Body of pancreas (tissue), 4 donors: Measurements from ENCODE around the gene HSP90AB1. TPM values are rescaled to one million over a fixed set of nuclear protein-coding genes. Genes with fewer than 3 reads are reported as not detected.

ENCODE experiments used
- ATAC-seq: fragments of 150-250 bp; one replicate; pipeline ENCODE4 v1.9.1; 2016
- DNase-seq, 4 donors: peaks; one replicate each; pipeline ENCODE4 v3.0.0-alpha.2; 2019
- H3K27ac ChIP-seq, 4 donors: fragments of 200-600 bp; sonication (generic); 1 replicate in 3 of 4; 2 replicates in 1 of 4; pipeline versions ENCODE4 v1.5.1 to v1.6.1; 2016 to 2019; ENCODE audit warnings: mild to moderate bottlenecking in 1 of 4, mixed read lengths in 1 of 4, moderate library complexity in 1 of 4
- H3K27me3 ChIP-seq, 2 donors: fragments of 200-600 bp; sonication (generic); one replicate each; pipeline ENCODE4 v1.6.0; 2016; ENCODE audit warnings: mild to moderate bottlenecking in 1 of 2
- H3K36me3 ChIP-seq, 2 donors: fragments of 200-600 bp; sonication (generic); replicated peaks in 1 of 2; 2 replicates each; pipeline ENCODE4 v1.5.1; 2016; ENCODE audit warnings: low read depth in 2 of 2; ENCODE audit not compliant: insufficient read depth in 1 of 2
- H3K4me1 ChIP-seq: fragments of 200-600 bp; sonication (generic); one replicate; pipeline ENCODE4 v1.6.0; 2016
- H3K4me3 ChIP-seq, 2 donors: fragments of 200-600 bp; sonication (generic); 1 replicate in 1 of 2; 2 replicates in 1 of 2; pipeline ENCODE4 v1.5.1; 2016 to 2019
- H3K9me3 ChIP-seq, 3 donors: fragments of 200-600 bp; sonication (generic); 1 replicate in 2 of 3; 2 replicates in 1 of 3; pipeline ENCODE4 v1.5.1; 2016
- POLR2A ChIP-seq, 3 donors: fragments of 450-650 bp; IDR thresholded peaks; one replicate each; pipeline ENCODE4 v1.6.1; 2016; ENCODE audit warnings: antibody characterized with exemption in 3 of 3, mild to moderate bottlenecking in 2 of 3
- WGBS, 2 donors: methylation state at CpG; one replicate each; pipeline ENCODE4 v1.1.5; 2017; 5-methylcytosine and 5-hydroxymethylcytosine counted together
- intact Hi-C: fragments of 100-400 bp; cut with DNase I; formaldehyde crosslinking; loops from one replicate; pipeline ENCODE4 v1.15.1; 2023
- total RNA-seq, 2 donors: library from RNA; depleted of rRNA; stranded (reverse); fragments of >200 nt; gene quantifications; one replicate each; pipeline ENCODE4 v1.1.0, GENCODE V29; 2016
- TF ChIP-seq, protein P1 (sequence below), 7 experiments: fragments of 450-650 bp in 4 of 7; fragments of 200-600 bp in 3 of 7; sonication (generic) in 3 of 7; IDR thresholded peaks; one replicate each; pipeline ENCODE4 v1.5.1; 2016 to 2019; ENCODE audit warnings: antibody characterized with exemption in 7 of 7

The HSP90AB1 gene
- total RNA-seq, 2 donors from 2014 or later: 269 to 441 TPM

DNA sequence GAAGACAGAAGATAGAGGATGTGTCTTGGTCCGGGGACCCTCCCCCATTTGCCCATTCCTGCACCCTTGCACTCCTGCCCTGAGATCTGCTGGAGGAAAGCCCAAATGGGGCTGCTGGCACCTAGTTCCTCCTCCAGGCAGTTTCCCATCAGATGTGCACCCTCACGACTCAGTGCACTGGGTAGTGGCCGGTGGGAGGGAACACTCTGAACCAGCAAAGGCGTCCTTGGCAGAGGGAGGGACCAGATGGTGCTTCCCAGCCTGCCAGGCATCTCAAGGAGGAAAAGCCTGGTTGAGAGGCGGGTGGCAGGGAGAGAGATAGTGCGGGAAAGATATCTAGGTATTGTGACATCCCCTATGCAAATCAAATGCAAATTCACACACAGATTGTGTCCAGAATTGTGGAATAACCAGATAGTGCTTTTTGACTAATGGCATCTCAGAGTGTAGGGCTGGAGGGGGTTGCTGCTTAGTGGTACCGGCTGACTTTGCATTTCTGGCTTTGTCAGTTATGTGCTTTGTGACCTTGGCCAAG lies 42.9 kb downstream of the HSP90AB1 start:
- H3K27me3 ChIP-seq: no peaks in the 10 kb centered on the region
- DNase-seq (peak; percentile 44 to 72 (median 64)), ATAC-seq (peak; percentile 72)
- 7 to 20% methylated on average over 7 of the region's 7 CpGs for WGBS, 2 donors
- H3K4me1 ChIP-seq: peaks cover 9% of the 10 kb centered on the region
- intact Hi-C loops: no loop called here
- no peak overlapping the region for H3K4me3 ChIP-seq
- H3K9me3 ChIP-seq: no peaks in the 10 kb centered on the region
- no peaks in the 10 kb centered on the region for H3K36me3 ChIP-seq
- no peak overlapping the region for H3K27ac ChIP-seq
- no peak for TF ChIP-seq POLR2A (IDR thresholded peaks at IDR 0.05)
- TF ChIP-seq, protein P1, sequence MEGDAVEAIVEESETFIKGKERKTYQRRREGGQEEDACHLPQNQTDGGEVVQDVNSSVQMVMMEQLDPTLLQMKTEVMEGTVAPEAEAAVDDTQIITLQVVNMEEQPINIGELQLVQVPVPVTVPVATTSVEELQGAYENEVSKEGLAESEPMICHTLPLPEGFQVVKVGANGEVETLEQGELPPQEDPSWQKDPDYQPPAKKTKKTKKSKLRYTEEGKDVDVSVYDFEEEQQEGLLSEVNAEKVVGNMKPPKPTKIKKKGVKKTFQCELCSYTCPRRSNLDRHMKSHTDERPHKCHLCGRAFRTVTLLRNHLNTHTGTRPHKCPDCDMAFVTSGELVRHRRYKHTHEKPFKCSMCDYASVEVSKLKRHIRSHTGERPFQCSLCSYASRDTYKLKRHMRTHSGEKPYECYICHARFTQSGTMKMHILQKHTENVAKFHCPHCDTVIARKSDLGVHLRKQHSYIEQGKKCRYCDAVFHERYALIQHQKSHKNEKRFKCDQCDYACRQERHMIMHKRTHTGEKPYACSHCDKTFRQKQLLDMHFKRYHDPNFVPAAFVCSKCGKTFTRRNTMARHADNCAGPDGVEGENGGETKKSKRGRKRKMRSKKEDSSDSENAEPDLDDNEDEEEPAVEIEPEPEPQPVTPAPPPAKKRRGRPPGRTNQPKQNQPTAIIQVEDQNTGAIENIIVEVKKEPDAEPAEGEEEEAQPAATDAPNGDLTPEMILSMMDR (IDR thresholded peaks at IDR 0.05): no peak

DNA sequence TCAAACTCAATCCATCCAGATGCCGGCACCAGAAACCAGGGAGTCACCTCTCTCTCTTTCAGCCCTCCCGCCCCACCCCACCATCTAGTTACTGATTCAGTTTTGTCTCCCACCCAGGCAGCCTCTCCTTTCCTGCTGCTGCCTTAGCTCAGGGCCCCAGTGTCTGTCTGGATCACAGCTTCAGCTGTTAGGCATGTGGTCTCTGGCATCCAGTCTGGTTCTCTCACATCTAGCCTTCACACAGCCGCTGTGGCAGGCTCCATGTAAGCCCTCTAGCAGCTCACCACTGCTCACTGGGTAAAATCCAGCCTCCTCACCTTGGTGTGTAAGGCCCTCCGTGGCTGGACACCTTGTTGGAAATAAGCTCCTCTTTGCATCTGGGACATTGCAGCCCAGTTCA lies 44.9 kb downstream of the HSP90AB1 start:
- peaks cover 0 to 7% of the 10 kb centered on the region in 2 donors for H3K27me3 ChIP-seq
- no peaks in the 10 kb centered on the region for H3K36me3 ChIP-seq
- WGBS, 2 donors: 58 to 62% methylated on average over 4 of the region's 4 CpGs
- intact Hi-C loops: no loop called here
- no peak for ATAC-seq
- no peak overlapping the region for H3K4me3 ChIP-seq
- no peak overlapping the region for H3K27ac ChIP-seq
- TF ChIP-seq, protein P1 (IDR thresholded peaks at IDR 0.05): no peak
- no peak for TF ChIP-seq POLR2A (IDR thresholded peaks at IDR 0.05)
- no peaks in the 10 kb centered on the region for H3K9me3 ChIP-seq
- peaks cover 10% of the 10 kb centered on the region for H3K4me1 ChIP-seq
- no peak for DNase-seq

DNA sequence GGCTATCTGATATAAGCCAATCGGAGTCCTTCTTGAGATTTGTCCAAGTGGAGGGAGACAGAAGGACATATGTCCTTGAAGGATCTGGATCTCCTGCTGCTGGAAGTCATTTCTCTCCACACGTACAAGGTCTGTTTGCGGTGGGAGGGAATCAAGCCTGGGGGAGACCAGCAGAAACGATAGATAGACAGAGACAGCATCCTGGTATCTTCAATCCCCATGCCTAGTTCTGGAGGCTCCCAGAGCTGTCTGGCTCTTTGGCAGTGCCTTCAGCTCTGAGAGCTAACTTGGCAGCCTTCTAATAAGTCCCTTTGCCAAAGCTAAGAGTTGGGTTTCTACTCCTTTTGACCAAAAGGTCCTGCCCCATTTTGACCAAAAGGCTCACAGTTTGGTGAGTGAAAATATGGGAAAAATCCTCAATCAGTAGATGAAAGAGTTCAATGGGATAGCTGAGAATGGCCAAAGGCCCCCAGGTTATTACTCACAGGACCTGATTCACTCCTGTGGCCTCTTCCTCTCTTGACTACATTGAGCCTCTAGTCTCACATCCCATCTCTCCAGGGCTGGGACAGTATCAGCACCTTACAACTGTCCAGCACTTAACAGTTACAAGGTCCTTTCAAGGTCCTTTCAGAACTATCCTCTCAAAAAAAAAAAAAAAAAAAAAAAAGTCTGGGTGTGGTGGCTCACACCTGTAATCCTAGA lies 45.9 kb downstream of the HSP90AB1 start:
- intact Hi-C loops: no loop called here
- ATAC-seq (no peak), DNase-seq (no peak)
- Histone ChIP-seq H3K4me1 (peaks cover 20% of the 10 kb centered on the region), H3K4me3 (no peak overlapping the region), H3K27me3 (peaks cover 0 to 13% of the 10 kb centered on the region in 2 donors), H3K9me3 (no peaks in the 10 kb centered on the region), H3K27ac (no peak overlapping the region), H3K36me3 (no peaks in the 10 kb centered on the region)
- TF ChIP-seq, protein P1 (IDR thresholded peaks at IDR 0.05): no peak
- TF ChIP-seq POLR2A (IDR thresholded peaks at IDR 0.05): no peak
- WGBS, 2 donors: 57 to 69% methylated on average over 4 of the region's 4 CpGs

DNA sequence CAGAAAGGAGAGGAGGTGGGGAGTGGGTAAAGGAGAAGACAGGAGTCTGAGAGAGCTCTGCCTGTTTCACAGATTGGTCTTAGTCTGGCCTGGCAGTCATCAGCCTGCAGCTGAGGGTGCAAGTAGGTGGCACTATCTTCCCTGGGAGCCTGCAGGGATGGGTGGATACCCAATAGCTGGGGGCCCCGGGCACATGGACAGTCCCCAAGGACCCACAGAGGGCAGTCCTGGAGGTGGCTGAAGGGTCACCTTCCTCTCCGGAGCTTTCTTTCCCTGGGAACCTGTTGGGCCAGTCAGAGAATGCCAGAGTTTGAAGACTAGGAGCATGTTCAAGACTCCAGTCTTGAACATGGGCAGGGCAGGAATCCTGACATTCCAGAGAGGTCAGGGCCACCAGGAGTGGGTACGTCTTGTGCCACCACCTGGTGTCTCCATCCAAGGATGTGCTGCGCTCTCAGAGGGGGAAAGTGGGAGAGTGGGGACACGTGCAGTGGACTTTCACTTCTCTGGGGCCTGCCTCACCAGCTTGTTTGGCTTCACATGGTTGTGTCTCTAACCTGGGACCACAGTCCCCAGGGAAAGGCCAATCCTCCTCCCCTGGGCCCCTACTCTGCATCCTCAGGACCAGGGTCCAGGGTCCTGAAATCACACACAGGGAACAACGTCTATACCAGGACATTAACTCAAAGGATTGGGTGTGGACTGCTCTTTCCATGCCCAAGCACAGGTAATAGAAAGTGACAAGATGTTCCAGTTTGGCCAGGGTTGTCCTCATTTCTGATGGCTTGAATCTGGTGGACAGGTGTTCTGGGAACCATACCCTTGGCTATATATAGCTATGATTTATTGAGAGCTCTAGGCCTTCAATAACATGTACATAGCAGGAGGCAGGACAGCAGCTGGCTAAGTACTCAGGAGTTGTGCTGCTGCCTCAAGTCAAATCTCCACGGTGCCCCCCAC lies 48.2 kb downstream of the HSP90AB1 start:
- H3K4me3 ChIP-seq: no peak overlapping the region
- H3K36me3 ChIP-seq: peaks cover 0 to under 1% of the 10 kb centered on the region in 2 donors
- intact Hi-C loops: no loop called here
- H3K27me3 ChIP-seq: peaks cover 0 to 13% of the 10 kb centered on the region in 2 donors
- DNase-seq (no peak), ATAC-seq (no peak)
- TF ChIP-seq, protein P1 (IDR thresholded peaks at IDR 0.05): no peak
- no peak for TF ChIP-seq POLR2A (IDR thresholded peaks at IDR 0.05)
- H3K27ac ChIP-seq: no peak overlapping the region
- peaks cover 18% of the 10 kb centered on the region for H3K4me1 ChIP-seq
- H3K9me3 ChIP-seq: no peaks in the 10 kb centered on the region
- WGBS, 2 donors: 29 to 48% methylated on average over 3 to 7 of the region's 7 CpGs
